Measurements from ENCODE around the gene C1orf35.

The C1orf35 gene

DNA sequence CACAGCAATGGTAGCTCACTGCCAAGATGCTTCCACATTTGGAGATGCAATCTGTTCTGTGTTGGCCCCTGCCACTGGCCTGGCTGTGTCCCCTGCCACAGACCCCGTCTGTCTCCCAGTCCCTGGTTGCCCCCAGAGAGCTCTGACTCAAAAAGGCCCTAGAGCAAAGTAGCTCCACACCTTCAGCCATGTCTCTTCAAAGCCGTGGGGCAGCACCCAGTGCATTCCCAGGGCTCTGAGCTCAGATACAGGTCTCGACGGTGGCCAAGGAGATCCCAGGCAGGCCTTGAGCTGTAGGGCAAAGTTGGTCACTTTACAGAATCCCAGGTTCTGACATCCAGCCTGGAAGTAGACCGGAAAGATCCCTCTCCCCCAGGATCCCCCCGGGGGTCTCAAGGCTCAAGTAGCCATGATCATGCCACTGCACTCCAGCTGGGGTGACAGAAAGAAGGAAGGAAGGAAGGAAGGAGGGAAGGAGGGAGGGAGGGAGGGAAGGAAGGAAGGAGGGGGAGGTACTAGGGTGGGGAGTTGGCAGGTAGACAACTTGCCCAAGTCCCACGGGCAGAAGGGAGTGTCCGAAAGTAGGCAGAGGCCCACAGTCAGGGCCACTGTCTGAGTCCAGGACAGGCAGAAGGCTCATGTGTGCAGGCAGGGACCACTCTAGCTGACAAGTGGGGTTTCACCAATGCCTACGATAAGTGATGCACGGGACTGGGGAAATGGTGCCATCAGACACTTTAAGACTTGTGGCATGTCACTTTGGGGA is 25.4 kb downstream of the C1orf35 start:
- no peak for DNase-seq

DNA sequence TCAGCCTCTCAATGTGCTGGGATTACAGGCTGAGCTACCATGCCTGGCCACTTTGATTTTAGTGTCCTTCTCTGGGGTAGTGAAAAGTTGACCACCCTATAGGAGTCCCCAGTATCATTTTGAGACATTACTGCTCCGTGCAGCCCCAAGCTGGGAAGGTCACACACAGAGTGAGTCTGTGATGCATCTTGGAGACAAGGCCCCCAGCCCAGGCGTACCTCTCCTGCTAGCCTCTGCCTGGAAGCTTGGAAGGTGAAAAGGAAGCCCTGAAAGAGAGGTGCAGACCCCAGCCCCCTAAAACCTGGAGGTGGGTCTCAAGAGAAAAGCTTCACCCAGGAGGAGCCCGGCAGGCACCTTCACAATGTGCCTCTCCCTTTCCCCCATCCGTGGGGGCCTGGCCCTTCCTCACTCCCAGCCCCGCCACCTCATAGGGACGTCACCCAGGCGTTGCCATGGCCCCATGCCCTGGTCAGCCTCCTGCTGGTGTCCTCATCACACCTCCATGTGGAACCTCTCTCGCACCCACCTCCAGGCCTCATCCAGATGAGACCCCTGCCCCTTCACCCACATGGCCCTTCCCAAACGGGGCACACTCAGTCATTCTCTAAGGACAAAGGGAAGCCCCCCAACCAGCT is 26.2 kb downstream of the C1orf35 start:
- DNase-seq = no peak

DNA sequence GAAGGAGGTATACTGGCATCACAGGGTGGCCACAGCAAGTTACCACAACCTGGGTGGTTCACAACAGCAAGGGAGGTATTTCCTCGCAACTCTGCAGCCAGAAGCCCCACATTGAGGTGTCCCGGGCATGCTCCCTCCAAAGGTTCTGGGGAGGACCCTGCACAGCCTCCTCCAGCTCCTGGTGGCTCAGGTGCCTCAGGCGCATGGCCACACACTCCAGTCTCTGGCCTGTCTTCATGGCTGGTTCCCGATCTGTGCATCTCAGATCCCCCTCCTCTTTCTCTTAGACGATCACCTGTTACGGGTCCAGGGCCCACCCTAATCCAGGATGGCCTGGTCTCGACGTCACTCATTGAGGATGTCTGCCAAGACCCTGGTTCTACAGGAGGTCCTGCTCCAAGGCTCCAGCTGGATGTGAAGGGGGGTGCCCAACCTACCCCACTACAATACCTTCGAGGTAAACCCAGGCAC is 27.3 kb downstream of the C1orf35 start:
- DNase-seq = no peak

DNA sequence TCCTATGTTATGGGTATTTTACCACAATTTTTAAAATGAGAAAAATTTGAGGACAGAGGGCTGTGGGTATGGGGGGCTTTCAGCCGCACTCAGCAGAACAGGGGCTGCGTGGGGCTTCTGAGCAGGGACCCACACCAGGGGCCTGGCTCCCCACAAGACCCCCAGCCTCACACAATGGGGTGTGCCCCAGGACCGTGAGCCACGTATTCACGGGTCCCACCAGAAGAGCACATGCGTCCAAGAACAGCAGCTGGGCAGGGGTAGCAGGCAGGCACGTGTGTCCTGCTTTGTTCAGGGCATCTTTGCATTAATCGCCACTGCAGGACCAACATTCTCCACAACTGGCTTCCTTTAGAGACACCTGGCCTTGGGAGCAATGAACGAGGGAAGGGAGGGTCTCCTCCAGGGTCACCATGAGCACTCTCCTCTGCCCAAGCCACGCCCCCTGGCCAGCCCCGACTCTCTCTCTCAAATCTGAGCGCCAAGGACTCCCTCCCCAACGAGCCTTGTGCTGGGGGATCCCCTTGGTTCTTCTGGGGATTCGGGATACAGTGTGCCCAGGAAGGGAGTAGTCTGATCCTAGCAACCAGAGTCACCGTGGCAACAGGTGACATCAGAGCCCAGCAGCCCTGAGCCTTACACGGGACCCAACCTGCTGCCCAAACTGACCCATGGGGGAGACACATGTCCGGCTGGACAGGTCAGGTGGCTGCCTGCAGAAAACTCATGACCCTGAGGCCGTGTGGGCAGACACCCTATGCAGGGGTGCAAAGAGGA is 28.0 kb downstream of the C1orf35 start:
- DNase-seq = no peak

DNA sequence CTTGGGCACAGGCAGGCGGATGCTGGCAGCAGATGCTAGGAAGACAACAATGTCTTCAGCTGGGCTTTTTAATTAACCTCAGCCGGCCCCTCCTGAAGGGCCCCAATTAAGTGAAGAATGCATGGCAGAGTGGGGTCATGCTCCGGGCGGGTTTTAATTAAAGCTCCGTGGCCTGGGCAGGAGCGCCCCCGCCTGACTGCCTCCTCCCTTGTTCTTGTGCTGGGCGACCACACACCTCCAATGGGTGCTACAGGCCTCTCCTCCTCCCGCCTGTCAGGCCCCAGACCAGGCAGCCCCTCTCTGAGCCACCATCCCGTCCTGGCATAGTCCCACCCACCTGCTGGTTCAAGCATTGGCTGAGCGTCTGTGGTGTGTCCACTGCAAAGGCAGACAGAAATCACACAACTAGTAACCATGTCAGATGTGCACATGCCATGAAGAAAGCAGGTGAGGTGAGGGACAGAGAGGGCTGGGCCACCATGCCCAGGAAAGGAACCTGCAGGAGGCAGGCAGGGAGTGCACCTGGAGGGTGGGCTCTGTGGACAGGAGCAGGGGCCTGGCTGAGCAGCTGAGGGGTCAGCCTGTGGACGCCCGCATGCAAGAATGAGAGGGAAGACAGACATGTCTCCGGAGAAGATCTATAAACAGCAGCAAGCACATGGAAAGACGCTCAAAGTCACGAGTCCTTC is 29.1 kb downstream of the C1orf35 start:
- DNase-seq = no peak

DNA sequence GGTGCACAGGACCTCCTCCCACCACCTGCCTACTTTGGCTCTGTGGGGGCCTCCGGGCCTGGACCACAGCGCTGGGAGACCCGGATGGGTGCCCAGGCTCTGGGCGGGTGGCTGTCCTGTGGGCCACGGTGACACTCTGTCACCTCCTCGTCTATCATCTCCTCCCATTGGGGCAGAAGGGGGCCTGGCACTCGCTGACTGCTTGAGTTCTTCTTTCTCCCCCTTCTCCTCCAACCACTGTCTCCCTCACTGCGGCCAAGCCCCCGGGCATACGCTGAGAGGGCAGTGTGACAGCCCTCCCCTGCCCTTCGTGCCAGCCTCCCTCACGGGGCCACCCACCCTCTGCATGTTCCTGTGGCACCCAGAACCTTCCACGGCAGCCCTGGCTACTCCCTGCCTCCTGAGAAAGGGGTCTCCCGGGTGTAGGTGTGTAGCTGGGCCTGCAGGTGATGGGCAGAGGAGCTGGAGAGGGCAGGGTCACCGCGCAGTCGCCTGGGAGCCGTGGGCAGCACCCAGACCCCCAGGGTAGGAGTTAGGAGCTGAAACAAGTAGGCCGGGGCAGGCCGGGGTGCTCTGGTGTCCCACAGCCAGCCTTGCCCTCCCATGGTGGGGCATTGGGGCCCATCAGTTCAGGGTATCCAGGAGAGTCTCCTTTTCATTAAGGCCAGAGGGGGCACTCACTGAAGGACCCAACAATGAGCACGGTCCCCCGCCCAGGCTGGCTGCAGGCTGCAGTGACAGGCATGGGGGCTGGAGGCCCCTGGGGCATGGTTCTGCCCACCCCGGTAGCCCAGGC is 29.9 kb downstream of the C1orf35 start:
- DNase-seq = no peak

DNA sequence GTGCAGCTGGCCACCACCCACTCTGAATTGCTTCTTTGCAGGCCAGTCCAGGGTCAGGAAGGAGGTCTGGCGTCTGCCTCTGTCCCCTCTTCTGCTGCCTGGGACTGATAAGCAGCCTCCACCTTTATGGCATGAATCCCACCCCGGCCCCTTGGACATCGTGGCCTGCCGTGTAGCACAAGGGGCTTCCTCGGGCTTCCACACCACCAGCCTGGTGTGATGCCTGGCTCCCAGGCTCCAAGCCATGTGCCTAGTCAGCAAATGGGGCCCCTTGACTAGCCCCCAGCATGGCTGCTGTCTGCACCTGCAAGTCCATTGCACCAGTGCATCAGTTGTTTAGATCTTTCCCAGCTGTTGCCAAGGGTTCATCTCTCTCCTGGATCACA is 30.5 kb downstream of the C1orf35 start:
- DNase-seq = no peak

DNA sequence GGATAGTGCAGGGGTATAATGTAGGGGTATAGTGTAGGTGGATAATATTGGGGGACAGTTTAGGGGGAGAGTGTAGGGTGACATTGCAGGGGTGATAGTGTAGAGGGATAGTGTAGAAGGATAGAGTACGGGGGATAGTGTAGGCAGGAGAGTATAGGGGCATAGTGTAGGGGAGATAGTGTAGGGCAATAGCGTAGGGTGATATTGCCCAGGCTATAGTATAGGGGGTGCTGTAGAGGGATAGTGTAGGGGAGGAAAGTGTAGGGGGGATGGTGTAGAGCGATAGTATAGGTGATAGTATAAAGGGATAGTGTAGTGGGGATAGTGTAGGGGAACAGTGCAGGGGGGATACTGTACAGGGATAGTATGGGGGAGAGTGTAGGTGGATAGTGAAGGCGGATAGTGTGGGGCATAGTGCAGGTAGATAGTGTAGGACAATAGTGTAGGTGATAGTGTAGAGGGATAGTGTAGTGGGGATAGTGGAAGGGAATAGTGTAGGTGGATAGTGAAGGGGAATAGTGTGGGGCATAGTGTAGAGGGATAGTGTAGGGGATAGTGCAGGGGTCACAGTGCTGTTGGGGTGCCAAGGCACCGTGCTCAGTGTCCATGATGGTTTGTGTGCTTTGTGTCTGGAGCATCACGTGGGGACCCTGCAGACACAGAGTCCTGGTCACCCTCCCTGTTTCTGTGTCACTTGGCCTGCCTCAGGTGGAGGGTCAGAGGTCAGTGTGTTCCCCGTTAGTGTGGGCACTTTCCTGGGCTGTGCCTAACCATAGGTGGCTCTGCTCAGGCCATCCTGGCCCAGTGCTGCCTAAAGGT is 31.1 kb downstream of the C1orf35 start:
- no peak for DNase-seq

DNA sequence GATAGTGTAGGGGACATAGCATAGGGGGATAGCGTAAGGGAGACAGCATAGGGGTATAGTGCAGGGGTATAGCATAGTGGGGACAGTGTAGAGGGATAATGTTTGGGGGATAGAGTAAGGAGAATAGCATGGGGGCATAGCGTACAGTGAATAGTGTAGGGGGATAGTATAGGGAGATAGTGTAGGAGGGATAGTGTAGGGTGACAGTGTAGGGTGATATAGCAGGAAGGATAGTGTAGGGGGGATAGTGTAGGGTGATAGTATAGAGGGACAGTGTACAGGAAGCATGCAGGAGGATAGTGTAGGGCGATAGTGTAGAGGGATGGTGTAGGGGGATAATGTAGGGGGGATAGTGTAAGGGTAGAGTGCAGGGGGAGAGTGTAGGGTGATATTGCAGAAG is 32.3 kb downstream of the C1orf35 start:
- DNase-seq = no peak

DNA sequence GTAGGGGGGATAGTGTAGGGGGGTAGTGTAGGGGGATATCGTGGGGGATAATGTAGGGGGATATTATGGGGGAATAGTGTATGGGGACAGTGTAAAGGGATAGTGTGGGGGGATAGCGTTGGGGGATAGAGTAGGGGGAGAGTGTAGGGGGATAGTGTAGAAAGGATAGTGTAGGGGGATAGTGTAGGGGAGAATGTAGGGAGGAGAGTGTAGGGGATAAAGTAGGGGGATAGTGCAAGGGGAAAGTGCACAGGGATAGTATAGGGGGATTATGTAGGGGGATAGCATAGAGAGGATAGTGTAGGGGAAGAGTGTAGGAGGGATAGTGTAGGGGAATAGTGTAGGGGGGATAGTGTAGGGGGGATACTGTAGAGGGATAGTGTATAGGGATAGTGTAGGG is 33.0 kb downstream of the C1orf35 start:
- DNase-seq = no peak

DNA sequence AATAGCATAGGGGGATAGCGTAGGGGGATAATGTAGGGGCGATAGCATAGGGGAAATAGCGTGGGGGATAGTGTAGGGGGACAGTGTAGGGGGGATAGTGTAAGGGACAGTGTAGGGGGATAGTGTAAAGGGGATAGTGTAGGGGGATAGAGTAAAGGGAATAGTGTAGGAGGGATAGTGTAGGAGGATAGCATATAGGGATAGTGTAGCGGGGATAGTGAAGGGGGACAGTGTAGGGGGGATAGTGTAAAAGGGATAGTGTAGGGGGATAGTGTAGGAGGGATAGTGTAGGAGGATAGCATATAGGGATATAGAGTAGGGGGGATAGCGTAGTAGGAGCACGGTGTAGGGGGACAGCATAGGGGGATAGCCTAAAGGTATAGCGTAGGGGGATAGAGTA is 34.8 kb downstream of the C1orf35 start:
- no peak for DNase-seq

DNA sequence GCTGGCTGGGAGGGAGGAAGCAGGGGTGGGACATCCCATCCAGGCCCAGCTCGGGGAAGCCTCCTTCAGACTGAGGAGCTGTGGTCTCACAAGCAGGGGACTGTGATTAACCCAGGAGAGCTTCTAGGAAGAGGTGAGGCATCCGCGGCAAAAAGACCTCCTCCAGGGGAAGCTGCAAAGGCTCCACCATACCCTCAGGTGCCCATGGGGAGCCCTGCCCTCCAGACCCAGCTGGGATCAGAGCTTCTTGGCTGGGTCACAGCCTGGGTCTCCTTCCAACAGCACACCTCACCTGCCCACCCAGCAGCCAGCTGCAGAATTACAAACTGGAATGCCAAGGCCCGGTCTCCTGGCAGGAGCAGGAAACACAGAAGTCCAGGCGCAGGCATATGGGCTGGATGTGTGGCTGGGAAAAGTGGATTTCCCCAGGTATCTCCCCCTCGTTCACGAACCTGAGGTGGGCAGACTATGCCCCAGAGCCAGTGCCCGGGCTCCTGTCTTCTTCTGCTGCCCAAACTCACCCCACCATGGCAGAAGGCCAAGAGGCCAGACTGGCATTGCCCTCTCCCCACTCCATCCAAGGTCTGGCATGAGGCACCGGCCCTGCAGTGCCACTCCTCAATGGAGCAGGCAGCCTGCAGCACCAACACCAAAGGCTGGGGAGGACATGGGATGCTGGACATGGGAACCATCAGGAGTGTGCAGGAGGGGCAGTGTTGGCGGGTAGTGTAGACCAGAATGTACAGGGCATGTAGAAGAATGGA is 36.1 kb downstream of the C1orf35 start:
- no peak for DNase-seq

DNA sequence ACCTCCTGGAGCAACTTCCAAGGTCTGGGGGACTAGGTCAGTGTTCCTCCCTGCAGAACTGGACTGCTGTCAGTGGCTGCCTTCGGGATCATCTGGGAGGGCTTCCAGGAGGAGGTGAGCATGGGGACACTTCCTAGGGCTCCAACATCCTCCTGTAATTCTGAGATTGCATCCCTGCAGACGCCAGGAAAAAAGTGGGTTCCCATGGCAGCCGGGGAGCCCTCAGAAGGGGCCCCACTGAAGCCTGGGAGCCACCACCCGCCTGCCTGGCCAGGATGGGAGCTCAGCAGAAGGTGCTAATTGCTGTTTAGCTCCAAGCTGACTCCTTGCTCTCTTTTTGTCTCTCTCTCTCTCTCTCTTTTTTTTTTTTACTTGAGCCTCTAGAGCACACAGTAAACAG is 36.7 kb downstream of the C1orf35 start:
- no peak for DNase-seq

DNA sequence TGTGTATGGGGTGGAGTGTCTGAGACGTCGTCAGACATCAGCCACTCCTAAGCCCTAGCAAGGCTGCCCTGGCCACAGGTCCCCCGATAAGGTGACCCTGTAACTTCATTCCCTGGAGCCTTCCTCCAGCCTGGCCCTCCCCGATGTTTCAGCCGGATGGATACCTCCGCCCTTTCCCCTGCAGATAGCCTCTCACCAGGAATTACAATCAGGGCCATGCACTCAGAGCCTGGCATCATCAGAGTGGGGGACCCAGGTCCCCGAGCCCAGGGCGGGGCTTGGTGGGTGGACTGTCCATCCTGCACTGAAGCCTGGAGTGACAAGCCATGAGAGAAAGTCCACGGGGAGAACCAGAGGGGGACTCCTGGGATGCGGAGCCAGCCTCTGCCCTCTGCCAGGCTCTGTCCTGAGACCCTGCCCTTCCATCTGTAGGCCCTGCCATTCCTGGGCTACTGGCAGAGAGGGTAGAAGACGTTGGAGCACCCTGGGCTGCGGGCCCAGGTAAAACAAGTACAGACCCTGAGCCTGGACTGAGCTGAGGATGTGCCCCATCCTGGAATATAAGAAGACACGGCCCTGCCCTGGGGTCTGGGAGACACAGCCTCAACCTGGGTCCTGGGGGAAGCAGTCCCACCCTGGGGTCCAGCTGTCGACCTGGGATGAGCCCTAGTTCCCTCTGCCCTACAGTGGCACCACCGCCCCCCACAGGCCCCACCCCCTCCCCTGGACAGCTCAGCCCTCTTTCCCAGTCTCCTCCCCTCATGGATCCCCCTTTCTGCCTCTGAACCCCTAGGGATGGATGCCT is 37.4 kb downstream of the C1orf35 start:
- no peak for DNase-seq

DNA sequence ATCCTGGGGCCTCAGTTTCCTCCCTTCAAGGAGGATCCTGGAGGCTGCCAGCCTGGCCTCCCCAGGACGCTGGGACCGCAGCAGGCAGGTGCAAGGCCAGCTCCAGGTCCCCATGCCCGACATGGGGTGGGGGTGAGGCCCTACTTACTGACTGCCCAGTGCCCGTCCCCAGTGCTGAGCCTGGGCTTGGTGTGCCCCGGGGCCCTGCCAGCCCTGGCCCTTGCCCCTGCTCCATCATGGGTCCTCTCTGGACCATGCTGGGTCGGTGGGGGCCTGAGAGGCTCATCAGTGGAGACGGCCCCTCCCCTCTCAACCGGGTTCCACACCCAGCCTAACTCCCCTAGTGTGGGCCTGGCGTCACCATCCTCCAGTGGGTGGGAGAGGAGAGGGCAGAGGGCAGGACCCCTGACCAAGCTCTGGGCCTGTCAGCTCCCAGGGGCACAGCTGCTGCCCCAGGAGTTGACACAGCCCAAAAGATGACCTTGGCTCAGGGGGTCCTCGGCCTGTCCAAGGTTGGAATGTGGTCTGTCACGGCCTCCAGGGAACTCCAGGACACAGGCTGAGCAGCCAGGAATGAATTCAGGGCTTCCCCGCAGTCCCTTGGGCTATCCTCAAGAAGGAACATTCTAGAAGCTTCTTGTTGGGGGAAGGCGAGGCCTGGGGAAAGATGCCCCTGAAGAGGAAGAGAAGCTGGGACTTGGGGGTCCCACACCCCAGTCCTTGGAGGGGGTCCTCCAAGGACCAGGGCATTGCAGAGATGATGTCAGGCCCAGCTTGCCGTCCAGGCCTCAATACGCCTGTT is 38.2 kb downstream of the C1orf35 start:
- no peak for DNase-seq

DNA sequence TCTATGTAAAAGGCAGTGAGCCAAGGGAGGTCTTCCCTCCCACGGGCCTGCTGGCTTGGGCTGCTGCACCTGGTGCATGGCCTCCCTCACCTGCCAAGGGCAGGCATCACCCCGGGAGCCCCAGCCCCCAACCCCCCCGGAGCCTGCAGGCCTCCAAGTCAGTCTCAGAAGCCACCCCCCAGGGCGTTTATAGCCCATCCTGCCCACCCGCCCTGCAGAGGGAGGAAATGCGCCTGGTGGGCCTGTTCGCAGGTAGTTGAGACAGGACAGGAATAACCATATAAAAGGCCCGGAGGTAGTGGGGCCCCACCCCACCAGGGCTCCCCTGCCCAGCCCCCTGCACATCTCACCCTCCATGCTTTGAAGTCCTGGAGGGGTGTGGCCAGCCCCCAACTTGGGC is 38.8 kb downstream of the C1orf35 start:
- no peak for DNase-seq

DNA sequence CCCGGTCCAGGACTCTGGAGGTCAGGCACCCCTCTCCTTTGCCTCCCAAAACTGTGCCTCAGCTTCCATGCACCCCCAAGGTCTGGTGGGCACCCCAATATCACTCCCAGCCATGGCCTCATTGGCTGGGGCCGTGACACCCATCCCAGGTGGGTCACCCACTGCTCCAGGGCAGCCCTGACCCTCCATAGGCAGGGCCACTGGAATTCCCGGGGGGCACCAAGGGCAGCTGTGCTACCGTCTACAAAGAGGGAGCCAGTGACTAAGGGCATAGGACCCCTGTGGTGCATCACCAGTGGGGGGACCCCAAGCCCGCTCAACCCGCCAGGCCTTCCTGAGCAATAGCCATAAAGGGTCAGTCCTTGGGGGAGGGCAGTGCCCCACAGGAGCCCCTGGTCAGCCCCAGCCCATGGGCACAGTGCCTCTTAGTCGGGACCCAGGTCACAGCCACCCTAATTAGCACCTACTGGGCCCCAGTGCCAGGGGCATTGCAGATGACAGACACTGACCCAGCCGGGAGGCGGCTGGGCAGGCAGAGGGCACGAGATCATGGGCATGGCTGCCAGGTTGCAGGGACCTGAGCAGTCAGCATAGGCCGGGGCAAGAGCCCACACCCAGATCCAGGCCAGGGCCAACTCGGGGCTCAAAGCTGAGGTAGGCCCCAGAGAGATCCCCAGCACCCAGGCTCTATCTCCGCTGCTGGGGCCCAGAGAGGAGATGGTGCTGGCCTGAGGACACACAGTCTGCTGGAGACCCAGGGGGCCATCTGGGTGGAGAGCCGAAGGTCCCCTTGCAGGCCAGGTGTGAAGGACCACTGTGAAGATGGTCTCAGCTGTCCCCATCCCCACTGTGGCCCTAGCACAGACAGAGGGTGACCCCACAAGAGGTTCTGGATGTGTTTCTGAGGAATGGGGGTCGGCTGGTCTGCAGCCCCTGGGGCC is 39.6 kb downstream of the C1orf35 start:
- DNase-seq = no peak

DNA sequence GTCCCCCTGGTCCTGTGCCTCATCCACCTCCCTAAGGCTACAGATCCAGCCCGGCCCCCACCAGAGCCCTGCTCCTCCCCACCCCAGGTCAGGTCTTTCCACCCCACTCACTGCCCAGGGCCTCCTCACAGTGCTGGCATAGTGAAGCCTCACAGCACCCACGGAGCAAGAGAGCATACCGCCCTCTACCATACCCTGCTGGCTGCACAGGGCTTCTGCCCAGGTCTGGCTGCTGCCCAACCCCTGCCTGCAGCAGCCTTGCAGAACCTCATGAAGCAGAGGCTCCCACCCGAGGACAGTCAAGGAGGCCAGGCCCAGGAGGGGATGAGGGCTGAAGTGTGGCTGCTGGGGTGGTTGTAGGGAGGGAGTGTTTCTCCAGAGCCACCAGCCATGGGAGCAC is 40.3 kb downstream of the C1orf35 start:
- DNase-seq = no peak

All from NCI-H2227 treated with DMSO at 0.1 percent for 48 hours (cell line).